Central memory CD4-positive, alpha-beta T cell (primary cell): Measurements from ENCODE around the gene MAGED4.
"Not testable (repeated sequence)": the region's sequence is repeated elsewhere in the genome, so short reads cannot be mapped to it uniquely, and the experiment has no call there.

Source experiments
- DNase-seq: peaks from one replicate; pipeline ENCODE4 v3.0.0; 2022
- total RNA-seq, 3 experiments: gene quantifications; one replicate each; lab custom pipeline; 2026; lab: John Stamatoyannopoulos, UW

Gene MAGED4, protein sequence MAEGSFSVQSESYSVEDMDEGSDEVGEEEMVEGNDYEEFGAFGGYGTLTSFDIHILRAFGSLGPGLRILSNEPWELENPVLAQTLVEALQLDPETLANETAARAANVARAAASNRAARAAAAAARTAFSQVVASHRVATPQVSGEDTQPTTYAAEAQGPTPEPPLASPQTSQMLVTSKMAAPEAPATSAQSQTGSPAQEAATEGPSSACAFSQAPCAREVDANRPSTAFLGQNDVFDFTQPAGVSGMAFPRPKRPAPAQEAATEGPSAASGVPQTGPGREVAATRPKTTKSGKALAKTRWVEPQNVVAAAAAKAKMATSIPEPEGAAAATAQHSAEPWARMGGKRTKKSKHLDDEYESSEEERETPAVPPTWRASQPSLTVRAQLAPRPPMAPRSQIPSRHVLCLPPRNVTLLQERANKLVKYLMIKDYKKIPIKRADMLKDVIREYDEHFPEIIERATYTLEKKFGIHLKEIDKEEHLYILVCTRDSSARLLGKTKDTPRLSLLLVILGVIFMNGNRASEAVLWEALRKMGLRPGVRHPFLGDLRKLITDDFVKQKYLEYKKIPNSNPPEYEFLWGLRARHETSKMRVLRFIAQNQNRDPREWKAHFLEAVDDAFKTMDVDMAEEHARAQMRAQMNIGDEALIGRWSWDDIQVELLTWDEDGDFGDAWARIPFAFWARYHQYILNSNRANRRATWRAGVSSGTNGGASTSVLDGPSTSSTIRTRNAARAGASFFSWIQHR
- total RNA-seq: 0 to 0.27 (median 0) reads per million in 3 experiments

DNA sequence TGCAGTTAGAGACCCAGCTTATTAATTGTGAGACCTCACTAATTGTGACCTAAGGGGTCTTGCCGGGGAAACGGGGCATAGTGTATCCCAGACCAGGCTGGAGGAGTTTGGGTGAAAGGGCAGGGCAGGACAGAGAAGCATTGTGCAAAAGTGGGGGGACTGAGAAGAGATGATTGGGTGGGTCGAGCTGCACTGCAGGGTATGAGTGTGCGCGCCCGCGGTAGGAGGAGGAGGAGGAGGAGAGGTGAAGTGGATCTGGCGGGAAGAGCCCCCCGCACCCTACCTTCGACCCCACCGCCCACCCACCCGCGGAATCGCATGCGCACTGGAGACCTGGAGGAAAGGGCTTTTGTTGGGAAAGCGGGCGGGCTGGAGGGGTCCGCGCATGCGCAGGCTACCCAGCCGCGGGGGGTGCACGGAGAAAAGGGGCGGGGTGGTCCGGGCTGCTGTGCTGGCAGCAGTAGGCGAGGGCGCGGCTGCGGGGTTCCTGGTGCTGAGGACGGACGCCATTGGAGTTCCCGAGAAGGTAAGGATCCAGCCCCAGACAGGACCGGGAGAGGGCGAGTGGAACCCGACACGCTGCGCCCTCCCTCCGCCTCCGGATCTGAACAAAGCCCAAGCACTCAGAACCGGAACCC is at the start of gene MAGED4:
Gene MAGED4 (plus strand): TSS at position 449 of the 638 bp plus-strand sequence. CDS start 1,035 bp downstream, outside the sequence.
- not testable (repeated sequence) for DNase-seq

DNA sequence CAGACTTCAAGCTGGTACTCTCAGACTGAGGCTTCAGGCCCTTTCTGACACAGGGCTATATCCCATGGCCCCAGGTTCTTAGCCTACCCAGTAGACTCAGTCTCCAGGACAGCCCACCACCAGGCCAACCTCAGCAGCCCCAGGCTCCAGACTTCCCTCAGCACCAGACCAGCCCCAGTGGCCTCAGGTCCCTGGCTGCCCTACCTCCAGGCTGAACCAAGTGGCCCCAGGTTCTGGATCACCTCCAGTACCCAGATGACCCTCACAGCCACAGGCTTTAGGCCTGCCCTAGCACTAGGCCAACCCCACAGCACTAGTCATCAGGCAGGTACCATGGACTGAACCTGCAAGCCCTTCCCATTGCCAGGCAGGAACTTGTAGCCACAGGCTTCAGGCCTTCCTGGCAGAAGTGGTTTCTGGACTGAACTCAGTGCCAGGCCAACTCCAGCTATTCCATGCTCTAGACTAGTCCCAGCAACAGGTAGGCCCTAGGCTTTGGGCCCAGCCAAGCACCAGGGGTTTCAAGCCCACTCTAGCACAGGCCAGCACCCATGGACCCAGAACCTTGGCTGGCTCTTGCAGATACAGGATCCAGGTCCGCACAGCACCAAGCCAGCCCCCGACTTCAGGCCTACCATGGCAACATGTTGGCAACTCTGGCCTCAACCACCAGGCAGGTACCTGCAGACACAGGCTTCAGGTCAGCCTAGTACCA is 45.7 kb upstream of the MAGED4 start:
- no peak for DNase-seq

DNA sequence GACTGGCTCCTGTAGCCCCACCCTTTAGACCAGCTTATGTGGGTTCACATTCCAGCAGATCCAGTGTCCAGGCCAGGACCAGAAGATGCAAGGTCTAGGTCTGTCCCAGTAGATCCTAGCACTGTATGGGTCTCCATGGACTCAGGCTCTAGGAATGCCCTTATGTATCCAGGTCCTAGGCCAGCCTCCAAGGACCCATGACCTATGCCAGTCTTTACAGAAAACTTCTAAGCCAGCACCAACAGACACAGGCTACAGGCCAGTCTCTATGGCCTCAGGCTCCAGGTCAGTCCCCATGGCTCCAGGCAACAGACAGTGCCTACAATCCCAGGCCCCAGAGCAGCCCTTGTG is 45.2 kb upstream of the MAGED4 start:
- DNase-seq: no peak

DNA sequence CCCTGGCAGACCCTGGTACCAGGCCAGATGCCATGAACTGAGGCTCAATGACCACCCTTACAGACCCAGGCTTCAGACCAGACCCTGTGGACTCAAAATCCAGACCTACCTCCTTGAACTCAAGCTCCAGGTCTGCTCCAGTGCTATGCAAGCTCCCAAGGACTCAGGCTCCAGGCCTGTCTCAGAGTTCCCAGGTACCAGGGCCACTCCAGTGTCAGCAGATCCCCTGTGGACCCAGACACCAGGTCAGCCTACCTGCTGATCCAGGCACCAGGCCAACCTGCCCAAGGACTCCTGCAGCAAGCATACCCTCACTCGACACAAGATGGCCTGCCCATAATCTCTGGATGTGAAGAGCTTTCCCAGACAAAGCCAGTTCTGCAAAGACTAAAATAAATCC is 44.7 kb upstream of the MAGED4 start:
- DNase-seq: no peak

DNA sequence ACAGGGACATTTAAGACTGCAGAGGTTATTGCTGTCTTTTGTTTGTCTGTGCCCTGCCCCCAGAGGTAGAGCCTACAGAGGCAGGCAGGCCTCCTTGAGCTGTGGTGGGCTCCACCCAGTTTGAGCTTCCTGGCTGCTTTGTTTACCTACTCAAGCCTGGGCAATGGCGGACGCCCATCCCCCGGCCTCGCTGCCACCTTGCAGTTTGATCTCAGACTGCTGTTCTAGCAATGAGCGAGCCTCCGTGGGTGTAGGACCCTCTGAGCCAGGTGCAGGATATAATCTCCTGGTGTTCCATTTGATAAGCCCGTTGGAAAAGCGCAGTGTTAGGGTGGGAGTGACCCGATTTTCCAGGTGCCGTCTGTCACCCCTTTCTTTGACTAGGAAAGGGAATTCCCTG is 34.0 kb upstream of the MAGED4 start:
- not testable (repeated sequence) for DNase-seq

DNA sequence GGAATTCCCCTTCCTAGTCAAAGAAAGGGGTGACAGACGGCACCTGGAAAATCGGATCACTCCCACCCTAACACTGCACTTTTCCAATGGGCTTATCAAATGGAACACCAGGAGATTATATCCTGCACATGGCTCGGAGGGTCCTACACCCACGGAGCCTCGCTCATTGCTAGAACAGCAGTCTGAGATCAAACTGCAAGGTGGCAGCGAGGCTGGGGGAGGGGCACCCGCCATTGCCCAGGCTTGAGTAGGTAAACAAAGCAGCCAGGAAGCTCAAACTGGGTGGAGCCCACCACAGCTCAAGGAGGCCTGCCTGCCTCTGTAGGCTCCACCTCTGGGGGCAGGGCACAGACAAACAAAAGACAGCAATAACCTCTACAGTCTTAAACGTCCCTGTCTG is 24.5 kb upstream of the MAGED4 start:
- DNase-seq: not testable (repeated sequence)

DNA sequence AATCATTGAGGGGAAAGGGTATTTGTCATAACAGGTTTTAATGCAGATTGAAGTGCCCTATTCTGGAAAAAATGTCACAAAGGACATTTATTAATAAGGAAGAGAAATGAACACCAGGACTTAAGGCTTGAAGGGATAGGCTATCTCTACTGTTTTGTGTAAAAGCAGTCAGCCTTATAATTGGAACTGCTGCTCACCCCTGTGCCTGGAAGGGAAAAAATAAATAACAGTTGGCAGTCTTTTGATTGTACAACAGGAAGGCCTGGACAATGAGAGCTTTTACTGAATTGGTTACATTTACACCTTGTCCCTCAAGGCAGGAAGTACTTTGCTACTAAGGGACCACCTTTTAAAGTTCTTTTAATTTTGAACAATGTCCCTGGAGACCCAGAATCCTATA is 17.8 kb upstream of the MAGED4 start:
- DNase-seq: no peak

DNA sequence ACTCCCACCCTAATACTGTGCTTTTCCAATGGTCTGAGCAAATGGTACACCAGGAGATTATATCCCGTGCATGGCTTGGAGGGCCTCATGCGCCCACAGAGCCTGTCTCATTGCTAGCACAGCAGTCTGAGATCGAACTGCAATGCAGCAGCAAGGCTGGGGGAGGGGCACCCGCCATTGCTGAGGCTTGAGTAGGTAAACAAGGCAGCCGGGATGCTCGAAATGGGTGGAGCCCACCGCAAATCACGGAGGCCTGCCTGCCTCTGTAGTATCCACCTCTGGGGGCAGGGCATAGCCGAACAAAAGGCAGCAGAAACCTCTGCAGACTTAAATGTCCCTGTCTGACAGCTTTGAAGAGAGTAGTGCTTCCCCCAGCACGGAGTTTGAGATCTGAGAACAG is 13.6 kb upstream of the MAGED4 start:
- DNase-seq: not testable (repeated sequence)

DNA sequence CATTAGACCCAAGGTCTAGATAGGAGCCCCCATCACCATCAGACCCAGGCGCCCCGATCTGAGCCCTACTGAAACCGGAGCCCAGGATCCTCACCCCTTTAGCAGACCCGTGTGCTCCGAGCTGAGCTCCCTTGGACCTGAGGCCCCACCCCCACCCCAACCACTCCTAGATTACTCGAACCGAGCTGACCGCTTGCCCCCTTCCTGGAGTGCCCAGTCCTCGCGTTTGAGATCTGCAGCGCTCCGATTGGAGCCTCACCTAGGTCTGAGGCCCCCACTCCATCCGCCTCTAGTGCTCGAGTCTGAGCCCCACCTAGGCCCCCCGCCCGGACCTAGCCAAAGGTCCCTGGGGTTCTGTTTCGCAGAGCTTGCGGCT is 378 bp downstream of the MAGED4 start:
- DNase-seq: not testable (repeated sequence)

DNA sequence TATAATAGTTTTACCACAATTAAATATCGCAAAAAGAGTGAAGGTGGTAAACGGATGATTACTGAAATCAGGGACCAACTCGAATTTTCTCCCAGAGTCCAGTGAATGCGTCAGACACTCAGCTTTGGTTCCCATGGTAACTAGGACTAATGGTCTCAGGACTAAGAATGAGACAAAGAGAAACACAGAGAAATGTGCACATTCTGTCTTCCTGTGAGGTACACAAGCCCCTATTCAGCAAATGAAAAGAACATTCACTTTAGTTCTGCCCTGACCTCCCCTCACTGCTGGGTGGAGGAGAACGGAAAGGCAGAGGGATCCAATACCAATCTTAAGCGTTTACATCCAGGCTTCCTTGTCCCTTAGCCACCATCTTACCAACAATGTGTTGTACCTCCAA is 26.7 kb downstream of the MAGED4 start:
- not testable (repeated sequence) for DNase-seq

DNA sequence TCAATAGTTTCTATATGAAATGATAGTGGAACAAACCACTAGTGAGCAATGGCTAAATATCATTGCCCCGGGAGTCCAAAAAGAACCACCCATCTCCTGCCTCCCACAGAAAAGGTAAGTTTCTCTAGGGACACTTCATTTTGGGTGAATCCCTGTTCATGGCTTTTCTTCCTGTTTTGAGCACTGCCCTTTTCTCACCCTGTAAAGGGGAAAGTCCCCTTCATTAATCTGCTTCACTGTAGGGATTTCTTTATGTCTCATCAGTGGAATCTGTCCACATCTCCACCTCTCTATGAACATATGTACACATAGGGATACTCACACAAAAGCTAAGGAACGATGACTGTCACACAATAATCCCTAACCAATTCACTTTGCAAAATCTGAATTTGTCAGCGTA is 28.6 kb downstream of the MAGED4 start:
- DNase-seq: no peak

DNA sequence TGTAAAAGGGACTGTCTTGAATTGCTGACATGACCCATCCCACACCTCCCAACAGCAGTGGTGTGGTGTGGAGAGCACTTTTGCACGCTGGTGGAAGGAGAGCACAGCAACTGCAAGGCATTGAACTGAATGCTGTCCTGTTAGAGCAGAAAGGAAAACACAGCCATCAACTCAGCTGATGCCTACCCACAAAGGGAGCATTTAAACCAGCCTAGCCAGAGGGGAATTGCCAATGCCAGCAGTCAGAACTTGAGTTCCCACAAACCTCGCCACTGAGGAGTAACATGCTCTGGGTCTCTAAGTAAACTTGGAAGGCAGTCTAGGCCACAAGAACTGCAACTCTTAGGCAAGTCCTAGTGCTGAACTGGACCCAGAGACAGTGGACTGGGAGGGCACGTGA is 31.9 kb downstream of the MAGED4 start:
- no peak for DNase-seq

DNA sequence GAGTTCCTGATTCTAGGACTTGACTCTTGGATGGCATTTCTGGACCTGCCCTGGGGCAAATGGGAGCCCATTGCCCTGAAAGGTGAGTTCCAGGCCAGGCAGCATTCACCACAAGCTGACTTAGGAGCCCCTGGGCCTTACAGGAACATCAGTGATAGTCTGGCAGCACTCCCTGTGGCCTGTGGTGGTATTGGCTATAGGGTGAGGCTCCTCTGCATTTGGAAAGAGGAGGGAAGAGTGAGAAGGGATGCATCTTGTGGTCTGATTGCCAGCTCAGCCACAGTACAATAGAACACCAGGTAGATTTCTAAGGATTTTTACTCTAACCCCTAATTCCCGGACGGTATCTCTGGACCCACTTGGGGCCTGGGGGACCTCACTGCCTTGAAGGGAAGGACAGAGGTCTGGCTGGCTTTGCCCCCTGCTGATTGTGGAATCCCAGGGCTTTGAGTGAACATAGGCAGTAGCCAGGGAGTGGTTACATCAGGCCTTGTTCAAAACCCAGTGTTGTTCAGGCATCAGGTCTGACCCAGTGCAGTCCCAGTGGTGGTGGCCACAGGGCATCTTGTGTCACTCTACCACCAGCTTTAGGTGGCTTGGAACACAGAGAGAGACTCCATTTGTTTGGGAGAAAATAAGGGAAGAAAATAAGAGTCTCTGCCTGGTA is 32.9 kb downstream of the MAGED4 start:
- no peak for DNase-seq

DNA sequence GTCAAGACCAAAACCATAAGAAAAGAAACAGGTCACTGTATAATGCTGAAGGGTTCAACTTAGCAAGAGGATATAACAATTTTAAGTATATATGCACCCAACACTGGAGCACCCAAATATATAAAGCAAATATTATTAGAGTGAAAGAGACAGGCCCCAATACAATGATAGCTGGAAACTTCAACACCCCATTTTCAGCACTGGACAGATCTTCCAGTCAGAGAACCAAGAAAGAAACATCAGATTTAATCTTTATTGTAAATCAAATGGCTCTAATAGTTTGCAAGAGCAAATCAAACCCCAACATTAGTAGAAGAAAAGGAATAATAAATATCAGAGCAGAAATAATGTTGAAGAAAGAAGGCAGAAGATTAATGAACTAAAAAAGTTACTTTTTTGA is 36.2 kb downstream of the MAGED4 start:
- no peak for DNase-seq
